Ramos (cell line): Measurements from ENCODE around the gene TFIP11.

Experiments used
- in situ Hi-C: fragments of 300-500 bp; cut with MboI; formaldehyde crosslinking; loops from one replicate; pipeline ENCODE4 v1.14.3; 2022; ENCODE audit warnings: low sequenced_read_pairs; ENCODE audit not compliant: unreplicated experiment

Gene TFIP11

GRCh38 chr22:26514419-26515161, 2.3 kb upstream of the TFIP11 start:
- in situ Hi-C loops = no loop called here

- in situ Hi-C loops = no loop called here
These were observed 1.6 kb upstream of the TFIP11 start for GRCh38 chr22:26513838-26514237.

- in situ Hi-C loops = no loop called here
These were observed 4.1 kb downstream of the TFIP11 start for GRCh38 chr22:26508148-26508547.

GRCh38 chr22:26503758-26504157, 8.5 kb downstream of the TFIP11 start:
- in situ Hi-C loops = no loop called here

GRCh38 chr22:26502688-26503561, 9.3 kb downstream of the TFIP11 start:
- in situ Hi-C loops = no loop called here

- in situ Hi-C loops = no loop called here
These were observed 10.3 kb downstream of the TFIP11 start for GRCh38 chr22:26501996-26502395.

- in situ Hi-C loops = no loop called here
These were observed 13.0 kb downstream of the TFIP11 start for GRCh38 chr22:26499188-26499703.

GRCh38 chr22:26496456-26496855, 15.8 kb downstream of the TFIP11 start:
- in situ Hi-C loops = no loop called here

GRCh38 chr22:26494506-26494905, 17.8 kb downstream of the TFIP11 start:
- in situ Hi-C loops = no loop called here

- in situ Hi-C loops = no loop called here
These were observed 20.1 kb downstream of the TFIP11 start for GRCh38 chr22:26492220-26492619.

GRCh38 chr22:26489447-26490036, 22.7 kb downstream of the TFIP11 start:
- in situ Hi-C loops = no loop called here

- in situ Hi-C loops = no loop called here
These were observed 24.3 kb downstream of the TFIP11 start for GRCh38 chr22:26487996-26488395.

GRCh38 chr22:26486394-26486793, 25.9 kb downstream of the TFIP11 start:
- in situ Hi-C loops = no loop called here

GRCh38 chr22:26485806-26486390, 26.4 kb downstream of the TFIP11 start:
- in situ Hi-C loops = no loop called here

- in situ Hi-C loops = no loop called here
These were observed 27.3 kb downstream of the TFIP11 start for GRCh38 chr22:26485013-26485412.

GRCh38 chr22:26484360-26484706, 27.9 kb downstream of the TFIP11 start:
- in situ Hi-C loops = no loop called here

- in situ Hi-C loops = no loop called here
These were observed 28.6 kb downstream of the TFIP11 start, which contains the start of the genes HPS4 and SRRD for GRCh38 chr22:26483439-26484359. TSS of gene HPS4 (minus strand) at chr22:26483783. CDS start at chr22:26481762, 2,021 bp downstream. TSS of gene SRRD (plus strand) at chr22:26483877. CDS start at chr22:26483891, 14 bp downstream.

GRCh38 chr22:26483043-26483438, 29.2 kb downstream of the TFIP11 start:
- in situ Hi-C loops = no loop called here

GRCh38 chr22:26482161-26482560, 30.1 kb downstream of the TFIP11 start:
- in situ Hi-C loops = no loop called here
